SK-N-SH (cell line): ENCODE results near the gene PTPN13. TPM values are rescaled to one million over a fixed set of nuclear protein-coding genes. Genes with fewer than 3 reads are reported as not detected.

ENCODE experiments used
- CTCF ChIA-PET: fragments of 300-600, 350-600 bp; formaldehyde crosslinking; extraction: SDS; loops from one replicate; lab custom pipeline; 2021; lab: Yijun Ruan, JAX
- POLR2A ChIA-PET: fragments of 350-600 bp; sonication (Branson Sonifier 250); formaldehyde crosslinking; extraction: SDS; loops from one replicate; lab custom pipeline; 2020; ENCODE audit warnings: antibody characterized with exemption, inconsistent platforms; lab: Yijun Ruan, JAX
- DNase-seq: peaks from one replicate; pipeline ENCODE4 v3.0.0; 2012
- H2AFZ ChIP-seq: fragments of 200-600 bp; sonication (generic); 2 replicates; pipeline ENCODE4 v1.8.1; 2016; ENCODE audit warnings: antibody characterized with exemption, mild to moderate bottlenecking, low read depth
- H3F3A ChIP-seq: fragments of 200-600 bp; sonication (generic); replicated peaks from 2 replicates; pipeline ENCODE3; 2016; ENCODE audit warnings: antibody characterized with exemption, mild to moderate bottlenecking; ENCODE audit not compliant: insufficient read depth
- H3K27ac ChIP-seq, 2 experiments: fragments of 200-500 bp in 1 of 2; fragments of 200-600 bp in 1 of 2; sonication (Bioruptor generic) in 1 of 2; sonication (generic), shearing (Covaris generic) in 1 of 2; 2 replicates each; pipeline versions ENCODE4 v1.5.1 to v1.6.1; 2014 to 2016; ENCODE audit warnings: low read depth in 2 of 2, inconsistent platforms in 1 of 2, low read length in 1 of 2, mild to moderate bottlenecking in 1 of 2, mixed read lengths in 1 of 2
- H3K27me3 ChIP-seq: fragments of 200-600 bp; sonication (generic), shearing (Covaris generic); 2 replicates; pipeline ENCODE4 v1.6.1; 2016; ENCODE audit warnings: mixed run types; ENCODE audit not compliant: insufficient read depth
- H3K36me3 ChIP-seq, 2 experiments: fragments of 200-500 bp in 1 of 2; fragments of 200-600 bp in 1 of 2; sonication (Bioruptor generic) in 1 of 2; sonication (generic) in 1 of 2; replicated peaks in 1 of 2; 2 replicates each; pipeline versions ENCODE3 to v1.5.1; 2014 to 2016; ENCODE audit warnings: low read length in 1 of 2, mild to moderate bottlenecking in 1 of 2; ENCODE audit not compliant: insufficient read depth in 2 of 2, control insufficient read depth in 1 of 2
- H3K4me1 ChIP-seq, 2 experiments: fragments of 200-500 bp in 1 of 2; fragments of 200-600 bp in 1 of 2; sonication (Bioruptor generic) in 1 of 2; sonication (generic), shearing (Covaris generic) in 1 of 2; 2 replicates each; pipeline versions ENCODE4 v1.5.1 to v1.6.1; 2014 to 2016; ENCODE audit warnings: low read depth in 1 of 2, low read length in 1 of 2, mixed run types in 1 of 2; ENCODE audit not compliant: insufficient read depth in 2 of 2, control insufficient read depth in 1 of 2
- H3K4me2 ChIP-seq: fragments of 200-600 bp; sonication (generic), shearing (Covaris generic); 2 replicates; pipeline ENCODE4 v1.6.1; 2017; ENCODE audit warnings: mixed run types
- H3K4me3 ChIP-seq, 2 experiments: fragments of 200-500 bp in 1 of 2; fragments of 200-600 bp in 1 of 2; sonication (Bioruptor generic) in 1 of 2; sonication (generic), shearing (Covaris generic) in 1 of 2; 2 replicates each; pipeline versions ENCODE4 v1.5.1 to v1.8.1; 2014 to 2016; ENCODE audit warnings: low read depth in 2 of 2, inconsistent platforms in 1 of 2, low read length in 1 of 2, mild to moderate bottlenecking in 1 of 2, mixed read lengths in 1 of 2, moderate library complexity in 1 of 2
- H3K79me2 ChIP-seq: fragments of 200-600 bp; sonication (generic); 2 replicates; pipeline ENCODE4 v1.8.1; 2017; ENCODE audit warnings: mild to moderate bottlenecking; ENCODE audit not compliant: insufficient read depth
- H3K9ac ChIP-seq: fragments of 200-600 bp; sonication (generic); 2 replicates; pipeline ENCODE4 v1.6.1; 2017; ENCODE audit warnings: mixed run types
- H3K9me2 ChIP-seq: fragments of 200-600 bp; sonication (generic); 2 replicates; pipeline ENCODE4 v1.6.1; 2017; ENCODE audit warnings: mixed run types
- H3K9me3 ChIP-seq: fragments of 200-600 bp; sonication (generic); 2 replicates; pipeline ENCODE4 v1.6.1; 2017; ENCODE audit warnings: mixed run types, mild to moderate bottlenecking, moderate library complexity
- H4K20me1 ChIP-seq: fragments of 200-600 bp; sonication (generic); 2 replicates; pipeline ENCODE4 v1.6.1; 2017; ENCODE audit warnings: mild to moderate bottlenecking, mixed run types; ENCODE audit not compliant: insufficient read depth
- EP300 ChIP-seq, 2 experiments: IDR thresholded peaks; 2 replicates each; pipeline versions ENCODE4 v1.4.0 to v1.6.1; 2012; ENCODE audit warnings: borderline replicate concordance in 1 of 2, low read depth in 1 of 2, low read length in 1 of 2
- FOSL2 ChIP-seq: IDR thresholded peaks from 2 replicates; pipeline ENCODE4 v1.4.0; 2012; ENCODE audit warnings: low read depth, mild to moderate bottlenecking, moderate library complexity, borderline replicate concordance
- FOXM1 ChIP-seq: IDR thresholded peaks from 2 replicates; pipeline ENCODE4 v1.4.0; 2012; ENCODE audit warnings: low read depth, mild to moderate bottlenecking
- GABPA ChIP-seq: IDR thresholded peaks from 2 replicates; pipeline ENCODE4 v1.4.0; 2012; ENCODE audit warnings: low read depth, mild to moderate bottlenecking
- GATA2 ChIP-seq: sonication (generic); formaldehyde crosslinking; IDR thresholded peaks from 2 replicates; pipeline ENCODE4 v1.5.0; 2020; ENCODE audit warnings: mild to moderate bottlenecking, missing genetic modification reagents
- REST ChIP-seq: IDR thresholded peaks from 2 replicates; pipeline ENCODE4 v1.6.1; 2012; ENCODE audit warnings: mild to moderate bottlenecking, low read depth, low read length, moderate library complexity
- RFX5 ChIP-seq: IDR thresholded peaks from 2 replicates; pipeline ENCODE4 v1.6.1; 2012; ENCODE audit warnings: mild to moderate bottlenecking, improper control_type of control experiment, low read length
- SIN3A ChIP-seq: IDR thresholded peaks from 2 replicates; pipeline ENCODE4 v1.6.1; 2012; ENCODE audit warnings: low read depth, mild to moderate bottlenecking, low read length, moderate library complexity, borderline replicate concordance
- TCF12 ChIP-seq: IDR thresholded peaks from 2 replicates; pipeline ENCODE4 v1.4.0; 2012
- TEAD4 ChIP-seq: IDR thresholded peaks from 2 replicates; pipeline ENCODE4 v1.4.0; 2012; ENCODE audit warnings: mild to moderate bottlenecking, borderline replicate concordance; ENCODE audit not compliant: insufficient read depth
- USF2 ChIP-seq: fragments of 150-350 bp; IDR thresholded peaks from 2 replicates; pipeline ENCODE4 v1.6.1; 2017; ENCODE audit warnings: antibody characterized with exemption, low read length, low read depth, borderline replicate concordance
- polyA plus RNA-seq, 3 experiments: library from polyadenylated mRNA; depleted of rRNA; stranded (reverse); fragments of >200 nt; gene quantifications; 2 replicates each; pipeline ENCODE4 v1.2.3, GENCODE V29; 2012

Gene PTPN13
- polyA plus RNA-seq, 1 of the 3 experiments (the other 2 are of a cell fraction) = 5.5 TPM

- TF ChIP-seq REST (no peak), TEAD4 (no peak), USF2 (no peak), SIN3A (no peak), RFX5 (no peak), GABPA (no peak), FOSL2 (no peak)
Measured at GRCh38 chr4:86621435-86621834, 27.3 kb downstream of the PTPN13 start (continued).

- peak; percentile 15 for DNase-seq
- Histone ChIP-seq H3K79me2 (no peaks in the 10 kb centered on the region), H3K27ac (no peak overlapping the region), H3K9ac (no peak overlapping the region), H3K36me3 (peaks cover 0 to 8% of the 10 kb centered on the region in 2 experiments), H3K4me1 (no peaks in the 10 kb centered on the region; a peak in 1 of 4 replicates), H3F3A (no peaks in the 10 kb centered on the region), H2AFZ (no peak overlapping the region), H4K20me1 (no peaks in the 10 kb centered on the region), H3K9me3 (0 out of 2 replicates have a peak, but pooled peaks cover 4% of the 10 kb centered on the region), H3K27me3 (no peaks in the 10 kb centered on the region), H3K9me2 (no peaks in the 10 kb centered on the region), H3K4me2 (no peak overlapping the region), H3K4me3 (no peak overlapping the region)
- TF ChIP-seq EP300 (IDR thresholded peaks at IDR 0.05; ENCODE audit: borderline replicate concordance in 1 of 2, low read depth in 1 of 2, low read length in 1 of 2) (peak in 1 of 2 experiments; percentile 42; a peak in 1 of 4 replicates), TCF12 (peak; percentile 45), GATA2 (peak; percentile 48; the same call in 1 of the 2 replicates), FOXM1 (no peak)
- CTCF ChIA-PET = interaction anchor here (0.8 kb wide), 1 partner anchor 64 kb away, joined by 3 read pairs; no protein-coding TSS in a partner anchor
- POLR2A ChIA-PET = no interaction called here
Measured at GRCh38 chr4:86626066-86626465, 32.0 kb downstream of the PTPN13 start.
